DOHH2 (cell line): ENCODE data around the gene UNC5C.

Experiments used
- CTCF ChIP-seq: fragments of 200-600 bp; sonication (generic); IDR thresholded peaks from one replicate; pipeline ENCODE4 v1.5.1; 2014; ENCODE audit warnings: antibody characterized with exemption, mild to moderate bottlenecking, low read depth, low read length; ENCODE audit not compliant: poor library complexity, severe bottlenecking
- EZH2phosphoT487 ChIP-seq: fragments of 200-600 bp; sonication (generic); IDR thresholded peaks from 2 replicates; pipeline ENCODE4 v1.6.1; 2017; ENCODE audit warnings: borderline replicate concordance, mild to moderate bottlenecking, antibody characterized with exemption, low read length, moderate library complexity, mixed read lengths

GRCh38 chr4:95209927-95210326 is 338.8 kb downstream of the UNC5C start:
- TF ChIP-seq CTCF (no peak), EZH2phosphoT487 (no peak)
